IMR-90 (cell line): Measurements from ENCODE around the gene SLC38A3.

Experiments
- NFE2L2 ChIP-seq: fragments of 150-350 bp; IDR thresholded peaks from 2 replicates; pipeline ENCODE4 v1.6.1; 2016; ENCODE audit warnings: low read depth, mild to moderate bottlenecking, low read length
- POLR2A ChIP-seq: IDR thresholded peaks from 2 replicates; pipeline ENCODE4 v1.6.1; 2012; ENCODE audit warnings: mild to moderate bottlenecking, low read depth, low read length
- TF ChIP-seq, protein P1 (sequence below): conservative IDR thresholded peaks from 2 replicates; pipeline ENCODE4 v1.5.1; 2012; ENCODE audit warnings: mild to moderate bottlenecking, low read depth, low read length, improper control_type of control experiment

DNA sequence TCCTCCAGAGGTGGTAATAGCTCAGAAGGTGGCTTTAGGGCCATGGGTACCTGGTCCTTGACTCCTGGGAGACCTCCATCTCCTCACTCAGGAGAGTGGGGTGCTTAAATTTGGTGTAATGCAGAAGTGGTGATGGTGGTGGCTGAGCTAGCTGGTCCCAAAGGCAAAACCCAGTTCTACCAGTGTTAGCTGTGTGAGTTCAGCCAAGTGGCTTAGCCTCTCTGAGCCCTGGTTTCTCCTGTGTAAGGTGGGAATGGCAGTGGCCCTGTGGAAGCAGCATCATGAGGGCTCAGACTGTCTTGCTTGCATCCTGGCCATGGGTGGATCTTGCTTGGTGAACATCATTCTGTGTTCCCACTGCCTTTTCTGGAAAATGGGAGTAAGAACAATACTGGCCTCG, 40.6 kb upstream of the SLC38A3 start:
- TF ChIP-seq, protein P1, sequence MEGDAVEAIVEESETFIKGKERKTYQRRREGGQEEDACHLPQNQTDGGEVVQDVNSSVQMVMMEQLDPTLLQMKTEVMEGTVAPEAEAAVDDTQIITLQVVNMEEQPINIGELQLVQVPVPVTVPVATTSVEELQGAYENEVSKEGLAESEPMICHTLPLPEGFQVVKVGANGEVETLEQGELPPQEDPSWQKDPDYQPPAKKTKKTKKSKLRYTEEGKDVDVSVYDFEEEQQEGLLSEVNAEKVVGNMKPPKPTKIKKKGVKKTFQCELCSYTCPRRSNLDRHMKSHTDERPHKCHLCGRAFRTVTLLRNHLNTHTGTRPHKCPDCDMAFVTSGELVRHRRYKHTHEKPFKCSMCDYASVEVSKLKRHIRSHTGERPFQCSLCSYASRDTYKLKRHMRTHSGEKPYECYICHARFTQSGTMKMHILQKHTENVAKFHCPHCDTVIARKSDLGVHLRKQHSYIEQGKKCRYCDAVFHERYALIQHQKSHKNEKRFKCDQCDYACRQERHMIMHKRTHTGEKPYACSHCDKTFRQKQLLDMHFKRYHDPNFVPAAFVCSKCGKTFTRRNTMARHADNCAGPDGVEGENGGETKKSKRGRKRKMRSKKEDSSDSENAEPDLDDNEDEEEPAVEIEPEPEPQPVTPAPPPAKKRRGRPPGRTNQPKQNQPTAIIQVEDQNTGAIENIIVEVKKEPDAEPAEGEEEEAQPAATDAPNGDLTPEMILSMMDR, result no peak
- TF ChIP-seq POLR2A (no peak), NFE2L2 (no peak)
